H9 (cell line): ENCODE results near the gene NTRK3. TPM values are rescaled to one million over a fixed set of nuclear protein-coding genes. Genes with fewer than 3 reads are reported as not detected.

Experiments
- DNase-seq: peaks from one replicate; pipeline ENCODE4 v3.0.0-alpha.2; 2017
- H2AFZ ChIP-seq: one replicate; pipeline ENCODE4 v1.6.1; 2013; ENCODE audit warnings: mild to moderate bottlenecking, low read length, control low read depth, moderate library complexity
- H2AK5ac ChIP-seq: 2 replicates; pipeline ENCODE4 v1.6.1; 2013; ENCODE audit warnings: low read length, control low read depth, mixed read lengths; ENCODE audit not compliant: insufficient read length
- H2BK120ac ChIP-seq: one replicate; pipeline ENCODE4 v1.6.1; 2013; ENCODE audit warnings: low read depth, mild to moderate bottlenecking, low read length, control low read depth, inconsistent platforms; ENCODE audit not compliant: poor library complexity, severe bottlenecking
- H2BK12ac ChIP-seq: 2 replicates; pipeline ENCODE4 v1.6.1; 2013; ENCODE audit warnings: low read length, control low read depth, mixed read lengths, low read depth; ENCODE audit not compliant: insufficient read length
- H2BK15ac ChIP-seq: 2 replicates; pipeline ENCODE4 v1.6.1; 2013; ENCODE audit warnings: low read depth, low read length, control low read depth
- H2BK20ac ChIP-seq: one replicate; pipeline ENCODE4 v1.6.1; 2013; ENCODE audit warnings: low read depth, mild to moderate bottlenecking, low read length, control low read depth, inconsistent platforms; ENCODE audit not compliant: poor library complexity, severe bottlenecking
- H2BK5ac ChIP-seq: 2 replicates; pipeline ENCODE4 v1.6.1; 2013; ENCODE audit warnings: low read length, control low read depth, mixed read lengths; ENCODE audit not compliant: insufficient read length
- H3K14ac ChIP-seq: 2 replicates; pipeline ENCODE4 v1.6.1; 2013; ENCODE audit warnings: low read length, control low read depth; ENCODE audit not compliant: insufficient read depth
- H3K18ac ChIP-seq: 2 replicates; pipeline ENCODE4 v1.6.1; 2013; ENCODE audit warnings: low read depth, mild to moderate bottlenecking, mixed read lengths, low read length, control low read depth; ENCODE audit not compliant: insufficient read length
- H3K23ac ChIP-seq: 2 replicates; pipeline ENCODE4 v1.6.1; 2013; ENCODE audit warnings: low read length, control low read depth, mixed read lengths, low read depth; ENCODE audit not compliant: insufficient read length
- H3K23me2 ChIP-seq: 2 replicates; pipeline ENCODE4 v1.6.1; 2013; ENCODE audit warnings: low read depth, mild to moderate bottlenecking, mixed read lengths, low read length, control low read depth; ENCODE audit not compliant: insufficient read length, poor library complexity, severe bottlenecking
- H3K27ac ChIP-seq: 2 replicates; pipeline ENCODE4 v1.5.1; 2013; ENCODE audit warnings: low read length, control low read depth, mixed read lengths, low read depth; ENCODE audit not compliant: insufficient read length
- H3K27me3 ChIP-seq: 2 replicates; pipeline ENCODE4 v1.6.1; 2013; ENCODE audit warnings: low read length, control low read depth, inconsistent platforms; ENCODE audit not compliant: insufficient read depth
- H3K4ac ChIP-seq: 2 replicates; pipeline ENCODE4 v1.6.1; 2013; ENCODE audit warnings: low read depth, mild to moderate bottlenecking, control low read depth, inconsistent platforms, low read length, moderate library complexity
- H3K4me1 ChIP-seq: 2 replicates; pipeline ENCODE4 v1.6.1; 2013; ENCODE audit warnings: low read length, control low read depth, inconsistent platforms; ENCODE audit not compliant: insufficient read depth
- H3K4me2 ChIP-seq: 2 replicates; pipeline ENCODE4 v1.6.1; 2013; ENCODE audit warnings: low read length, control low read depth, mixed read lengths; ENCODE audit not compliant: insufficient read length, insufficient read depth
- H3K56ac ChIP-seq: 2 replicates; pipeline ENCODE4 v1.6.1; 2013; ENCODE audit warnings: low read depth, mild to moderate bottlenecking, mixed read lengths, low read length, control low read depth; ENCODE audit not compliant: insufficient read length
- H3K79me1 ChIP-seq: 2 replicates; pipeline ENCODE4 v1.6.1; 2013; ENCODE audit warnings: low read depth, mild to moderate bottlenecking, moderate library complexity, low read length, control low read depth, inconsistent platforms; ENCODE audit not compliant: insufficient read depth, poor library complexity, severe bottlenecking
- H3K79me2 ChIP-seq: 2 replicates; pipeline ENCODE4 v1.6.1; 2013; ENCODE audit warnings: low read length, control low read depth, inconsistent platforms; ENCODE audit not compliant: insufficient read depth
- H3K9ac ChIP-seq: 2 replicates; pipeline ENCODE4 v1.6.1; 2013; ENCODE audit warnings: low read length, control low read depth, mixed read lengths; ENCODE audit not compliant: insufficient read length; ENCODE audit errors: extremely low read depth
- H3K9me3 ChIP-seq: one replicate; pipeline ENCODE4 v1.6.1; 2013; ENCODE audit warnings: low read depth, low read length, inconsistent platforms; ENCODE audit not compliant: control insufficient read depth
- H3T11ph ChIP-seq: one replicate; pipeline ENCODE4 v1.6.1; 2013; ENCODE audit warnings: mild to moderate bottlenecking, low read length, control low read depth, inconsistent platforms
- H4K20me1 ChIP-seq: one replicate; pipeline ENCODE4 v1.6.1; 2013; ENCODE audit not compliant: control insufficient read depth, insufficient read length, insufficient read depth
- H4K5ac ChIP-seq: 2 replicates; pipeline ENCODE4 v1.6.1; 2013; ENCODE audit warnings: low read depth, mild to moderate bottlenecking, mixed read lengths, low read length, control low read depth; ENCODE audit not compliant: insufficient read length
- H4K8ac ChIP-seq: replicated peaks from 2 replicates; pipeline ENCODE4 v1.6.1; 2013; ENCODE audit warnings: low read length, control low read depth, mixed read lengths, low read depth; ENCODE audit not compliant: insufficient read length
- H4K91ac ChIP-seq: 2 replicates; pipeline ENCODE4 v1.6.1; 2013; ENCODE audit warnings: low read depth, mild to moderate bottlenecking, moderate library complexity, mixed read lengths, low read length, control low read depth; ENCODE audit not compliant: insufficient read length
- H3K27ac Mint-ChIP-seq, 3 experiments: 2 replicates in 2 of 3; 3 replicates in 1 of 3; pipeline ENCODE4 v1.8.0; 2020 to 2021; ENCODE audit warnings: mixed read lengths in 3 of 3, mild to moderate bottlenecking in 1 of 3, moderate library complexity in 1 of 3
- H3K27me3 Mint-ChIP-seq: 2 replicates; pipeline ENCODE4 v1.8.0; 2021; ENCODE audit warnings: low read depth, mild to moderate bottlenecking, moderate library complexity, mixed read lengths
- H3K36me3 Mint-ChIP-seq, 3 experiments: 2 replicates in 2 of 3; 3 replicates in 1 of 3; pipeline ENCODE4 v1.8.0; 2020 to 2021; ENCODE audit warnings: low read depth in 3 of 3, mixed read lengths in 3 of 3; ENCODE audit not compliant: insufficient read depth in 1 of 3
- H3K4me1 Mint-ChIP-seq, 2 experiments: 2 replicates each; pipeline ENCODE4 v1.8.0; 2020; ENCODE audit warnings: mixed read lengths in 2 of 2
- H3K4me3 Mint-ChIP-seq, 2 experiments: 2 replicates in 1 of 2; 3 replicates in 1 of 2; pipeline ENCODE4 v1.8.0; 2020 to 2021; ENCODE audit warnings: mild to moderate bottlenecking in 2 of 2, mixed read lengths in 2 of 2, moderate library complexity in 1 of 2
- H3K9me3 Mint-ChIP-seq, 2 experiments: 2 replicates in 1 of 2; 3 replicates in 1 of 2; pipeline ENCODE4 v1.8.0; 2020; ENCODE audit warnings: mild to moderate bottlenecking in 2 of 2, mixed read lengths in 2 of 2, moderate library complexity in 1 of 2
- CTCF ChIP-seq: fragments of 200-600 bp; sonication (generic); conservative IDR thresholded peaks from 3 replicates; pipeline ENCODE4 v1.8.0; 2021; ENCODE audit warnings: antibody characterized with exemption, mild to moderate bottlenecking
- WGBS: extraction: QIAGEN DNeasy Blood & Tissue Kit; methylation state at CpG from one replicate; pipeline ENCODE4 v1.1.7; 2013; ENCODE audit warnings: missing lambda C conversion rate, low lambda C conversion rate, mixed read lengths; ENCODE audit not compliant: insufficient read length; ENCODE audit errors: extremely low coverage; 5-methylcytosine and 5-hydroxymethylcytosine counted together
- total RNA-seq: library from RNA; stranded (reverse); gene quantifications from 2 replicates; pipeline ENCODE4 v1.2.1, GENCODE V29; 2021

Gene NTRK3
- total RNA-seq, 1 experiment from 2014 or later = 2.5 TPM

DNA sequence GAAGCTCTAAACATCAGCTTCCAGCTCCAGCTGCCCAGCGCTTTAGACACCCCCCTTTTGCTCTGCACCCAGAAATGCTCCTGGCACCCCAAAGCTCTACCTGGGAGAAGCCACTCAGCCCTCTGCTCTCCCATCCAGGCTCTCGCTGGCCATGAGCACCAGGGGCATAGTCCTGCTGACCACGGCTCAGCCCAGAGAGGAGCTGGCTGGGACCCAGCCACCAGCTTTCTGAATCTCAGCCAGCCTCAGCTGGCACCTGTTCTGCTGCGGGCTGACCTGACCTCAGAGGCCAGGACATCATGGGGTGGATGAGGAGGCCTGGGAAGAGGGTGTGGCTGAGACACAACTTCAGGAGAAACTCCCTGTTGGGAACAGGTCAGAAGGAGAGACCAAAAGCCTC is 8.6 kb downstream of the NTRK3 start:
- Histone ChIP-seq H3K79me1 (no peaks in the 10 kb centered on the region), H2BK120ac (no peak overlapping the region), H3K18ac (no peak overlapping the region), H2BK12ac (no peak overlapping the region), H4K91ac (no peak overlapping the region), H3K27me3 (peaks cover 2% of the 10 kb centered on the region; the same call in 1 of the 2 replicates), H3K4ac (no peak overlapping the region), H2AK5ac (no peak overlapping the region), H3K4me2 (no peak overlapping the region), H2BK20ac (no peak overlapping the region), H3K14ac (no peak overlapping the region), H3K23ac (no peak overlapping the region), H3K27ac (no peak overlapping the region), H3K56ac (no peak overlapping the region), H3K4me1 (no peaks in the 10 kb centered on the region), H3K9ac (no peak overlapping the region), H3K23me2 (no peaks in the 10 kb centered on the region), H3K9me3 (no peaks in the 10 kb centered on the region), H2BK5ac (no peak overlapping the region), H2BK15ac (no peak overlapping the region), H4K8ac (no peak overlapping the region), H2AFZ (no peak overlapping the region), H3K79me2 (no peaks in the 10 kb centered on the region), H4K20me1 (no peaks in the 10 kb centered on the region), H3T11ph (no peak overlapping the region), H4K5ac (no peak overlapping the region)
- TF ChIP-seq CTCF = no peak
- no peak for DNase-seq
- Mint-ChIP-seq H3K36me3 (peaks cover 0 to 3% (median 0%) of the 10 kb centered on the region in 3 experiments; a peak in 1 of 7 replicates), H3K4me1 (peaks cover 8 to 13% of the 10 kb centered on the region in 2 experiments), H3K4me3 (no peak overlapping the region), H3K9me3 (no peaks in the 10 kb centered on the region; a peak in 1 of 5 replicates), H3K27me3 (peaks cover 74% of the 10 kb centered on the region), H3K27ac (no peak overlapping the region)
- no CpG with 5 or more reads among the region's 4 CpGs for WGBS
